ENCODE measurements around the gene ATP13A5.

Gene ATP13A5

GRCh38 chr3:193330555-193331204 is 47.9 kb downstream of the ATP13A5 start:
- Histone ChIP-seq H3K9ac (ENCODE audit: low read depth, low read length) (no peak overlapping the region), H3K4me1 (ENCODE audit: insufficient read depth, low read length) (no peaks in the 10 kb centered on the region), H3K36me3 (ENCODE audit: insufficient read depth, low read length) (no peaks in the 10 kb centered on the region), H3K9me3 (ENCODE audit: control insufficient read depth, insufficient read depth, low read length) (no peaks in the 10 kb centered on the region)

GRCh38 chr3:193317682-193318300 is 60.8 kb downstream of the ATP13A5 start:
- Histone ChIP-seq H3K36me3 (ENCODE audit: insufficient read depth, low read length) (no peaks in the 10 kb centered on the region), H3K4me1 (ENCODE audit: insufficient read depth, low read length) (peaks cover 6% of the 10 kb centered on the region), H3K9me3 (ENCODE audit: control insufficient read depth, insufficient read depth, low read length) (no peaks in the 10 kb centered on the region), H3K9ac (ENCODE audit: low read depth, low read length) (no peak overlapping the region)

- no peak overlapping the region for H3K9ac ChIP-seq (ENCODE audit: low read depth, low read length)
- H3K36me3 ChIP-seq (ENCODE audit: insufficient read depth, low read length) = no peaks in the 10 kb centered on the region
- peaks cover 11% of the 10 kb centered on the region for H3K4me1 ChIP-seq (ENCODE audit: insufficient read depth, low read length)
- no peaks in the 10 kb centered on the region for H3K9me3 ChIP-seq (ENCODE audit: control insufficient read depth, insufficient read depth, low read length)
Measured at GRCh38 chr3:193314161-193314560, 64.4 kb downstream of the ATP13A5 start.

- H3K9ac ChIP-seq (ENCODE audit: low read depth, low read length) = no peak overlapping the region
- no peaks in the 10 kb centered on the region for H3K9me3 ChIP-seq (ENCODE audit: control insufficient read depth, insufficient read depth, low read length)
- peaks cover 11% of the 10 kb centered on the region for H3K4me1 ChIP-seq (ENCODE audit: insufficient read depth, low read length)
- no peaks in the 10 kb centered on the region for H3K36me3 ChIP-seq (ENCODE audit: insufficient read depth, low read length)
Measured at GRCh38 chr3:193313061-193313958, 65.2 kb downstream of the ATP13A5 start.

- Histone ChIP-seq H3K4me1 (ENCODE audit: insufficient read depth, low read length) (peaks cover 11% of the 10 kb centered on the region), H3K9me3 (ENCODE audit: control insufficient read depth, insufficient read depth, low read length) (no peaks in the 10 kb centered on the region), H3K36me3 (ENCODE audit: insufficient read depth, low read length) (no peaks in the 10 kb centered on the region), H3K9ac (ENCODE audit: low read depth, low read length) (no peak overlapping the region)
Measured at GRCh38 chr3:193310914-193311723, 67.4 kb downstream of the ATP13A5 start.

GRCh38 chr3:193305356-193305755 is 73.2 kb downstream of the ATP13A5 start:
- H3K9ac ChIP-seq (ENCODE audit: low read depth, low read length) = no peak overlapping the region
- H3K9me3 ChIP-seq (ENCODE audit: control insufficient read depth, insufficient read depth, low read length) = no peaks in the 10 kb centered on the region
- peaks cover 2% of the 10 kb centered on the region; the same call in 1 of the 2 replicates for H3K4me1 ChIP-seq (ENCODE audit: insufficient read depth, low read length)
- H3K36me3 ChIP-seq (ENCODE audit: insufficient read depth, low read length) = no peaks in the 10 kb centered on the region

- no peak overlapping the region for H3K9ac ChIP-seq (ENCODE audit: low read depth, low read length)
- peaks cover 2% of the 10 kb centered on the region; the same call in 1 of the 2 replicates for H3K4me1 ChIP-seq (ENCODE audit: insufficient read depth, low read length)
- no peaks in the 10 kb centered on the region for H3K36me3 ChIP-seq (ENCODE audit: insufficient read depth, low read length)
- no peaks in the 10 kb centered on the region for H3K9me3 ChIP-seq (ENCODE audit: control insufficient read depth, insufficient read depth, low read length)
Measured at GRCh38 chr3:193301433-193301832, 77.1 kb downstream of the ATP13A5 start.

- H3K4me1 ChIP-seq (ENCODE audit: insufficient read depth, low read length) = 0 out of 2 replicates have a peak, but pooled peaks cover 2% of the 10 kb centered on the region
- H3K9ac ChIP-seq (ENCODE audit: low read depth, low read length) = no peak overlapping the region
- H3K9me3 ChIP-seq (ENCODE audit: control insufficient read depth, insufficient read depth, low read length) = peaks cover 8% of the 10 kb centered on the region; the same call in 1 of the 2 replicates
- no peaks in the 10 kb centered on the region for H3K36me3 ChIP-seq (ENCODE audit: insufficient read depth, low read length)
Measured at GRCh38 chr3:193297421-193297820, 81.1 kb downstream of the ATP13A5 start.

- Histone ChIP-seq H3K4me1 (ENCODE audit: insufficient read depth, low read length) (no peaks in the 10 kb centered on the region), H3K9ac (ENCODE audit: low read depth, low read length) (no peak overlapping the region), H3K36me3 (ENCODE audit: insufficient read depth, low read length) (no peaks in the 10 kb centered on the region), H3K9me3 (ENCODE audit: control insufficient read depth, insufficient read depth, low read length) (peaks cover 20% of the 10 kb centered on the region)
Measured at GRCh38 chr3:193295985-193296384, 82.6 kb downstream of the ATP13A5 start.

- Histone ChIP-seq H3K4me1 (ENCODE audit: insufficient read depth, low read length) (no peaks in the 10 kb centered on the region), H3K36me3 (ENCODE audit: insufficient read depth, low read length) (no peaks in the 10 kb centered on the region), H3K9me3 (ENCODE audit: control insufficient read depth, insufficient read depth, low read length) (peaks cover 23% of the 10 kb centered on the region), H3K9ac (ENCODE audit: low read depth, low read length) (no peak overlapping the region)
Measured at GRCh38 chr3:193292386-193292785, 86.2 kb downstream of the ATP13A5 start.

GRCh38 chr3:193271101-193271840 is 107.3 kb downstream of the ATP13A5 start:
- Histone ChIP-seq H3K4me1 (ENCODE audit: insufficient read depth, low read length) (no peaks in the 10 kb centered on the region; the same call in 1 of the 2 replicates), H3K36me3 (ENCODE audit: insufficient read depth, low read length) (no peaks in the 10 kb centered on the region), H3K9ac (ENCODE audit: low read depth, low read length) (no peak overlapping the region), H3K9me3 (ENCODE audit: control insufficient read depth, insufficient read depth, low read length) (no peaks in the 10 kb centered on the region)

GRCh38 chr3:193270451-193270850 is 108.1 kb downstream of the ATP13A5 start:
- Histone ChIP-seq H3K36me3 (ENCODE audit: insufficient read depth, low read length) (no peaks in the 10 kb centered on the region), H3K4me1 (ENCODE audit: insufficient read depth, low read length) (no peaks in the 10 kb centered on the region; the same call in 1 of the 2 replicates), H3K9ac (ENCODE audit: low read depth, low read length) (no peak overlapping the region), H3K9me3 (ENCODE audit: control insufficient read depth, insufficient read depth, low read length) (no peaks in the 10 kb centered on the region)

GRCh38 chr3:193269343-193270028 is 109.1 kb downstream of the ATP13A5 start:
- no peaks in the 10 kb centered on the region for H3K36me3 ChIP-seq (ENCODE audit: insufficient read depth, low read length)
- no peaks in the 10 kb centered on the region; the same call in 1 of the 2 replicates for H3K4me1 ChIP-seq (ENCODE audit: insufficient read depth, low read length)
- no peaks in the 10 kb centered on the region for H3K9me3 ChIP-seq (ENCODE audit: control insufficient read depth, insufficient read depth, low read length)
- H3K9ac ChIP-seq (ENCODE audit: low read depth, low read length) = no peak overlapping the region

Measured in ES-I3 (cell line).